HEK293 (cell line): ENCODE data around the gene PLA2G1B.

Experiments used
- GLI4 ChIP-seq: fragments of 450-650 bp; formaldehyde crosslinking; IDR thresholded peaks from 2 replicates; pipeline ENCODE4 v1.5.1; 2016; ENCODE audit warnings: missing biosample characterization, missing genetic modification characterization
- GLIS1 ChIP-seq: fragments of 450-650 bp; formaldehyde crosslinking; IDR thresholded peaks from 2 replicates; pipeline ENCODE4 v1.5.1; 2016; ENCODE audit warnings: missing biosample characterization, missing genetic modification characterization
- HOXA7 ChIP-seq: sonication (generic); formaldehyde crosslinking; IDR thresholded peaks from 2 replicates; pipeline ENCODE4 v1.8.1; 2022; ENCODE audit warnings: missing genetic modification reagents, borderline replicate concordance
- IKZF3 ChIP-seq: fragments of 450-650 bp; IDR thresholded peaks from 2 replicates; pipeline ENCODE4 v1.5.0; 2018; ENCODE audit warnings: missing biosample characterization, mild to moderate bottlenecking, missing genetic modification characterization, moderate library complexity
- KLF17 ChIP-seq: fragments of 450-650 bp; formaldehyde crosslinking; IDR thresholded peaks from 2 replicates; pipeline ENCODE4 v1.5.1; 2016; ENCODE audit warnings: missing biosample characterization, missing genetic modification characterization
- MYNN ChIP-seq: fragments of 450-650 bp; formaldehyde crosslinking; IDR thresholded peaks from 2 replicates; pipeline ENCODE4 v1.5.1; 2016; ENCODE audit warnings: missing biosample characterization, missing genetic modification characterization, borderline replicate concordance
- OSR2 ChIP-seq: fragments of 450-650 bp; formaldehyde crosslinking; IDR thresholded peaks from 2 replicates; pipeline ENCODE4 v1.5.1; 2016; ENCODE audit warnings: missing biosample characterization, missing genetic modification characterization
- PBX3 ChIP-seq: sonication (generic); formaldehyde crosslinking; IDR thresholded peaks from 2 replicates; pipeline ENCODE4 v1.8.1; 2022; ENCODE audit warnings: mild to moderate bottlenecking, moderate library complexity, missing genetic modification reagents
- TCF7L2 ChIP-seq: IDR thresholded peaks from 2 replicates; pipeline ENCODE4 v1.6.1; 2011; ENCODE audit warnings: low read depth, mild to moderate bottlenecking, inconsistent platforms, low read length, moderate library complexity, borderline replicate concordance
- YY1 ChIP-seq: fragments of 450-650 bp; formaldehyde crosslinking; IDR thresholded peaks from 2 replicates; pipeline ENCODE4 v1.5.1; 2018; ENCODE audit warnings: missing biosample characterization, missing genetic modification characterization
- ZBTB10 ChIP-seq: fragments of 450-650 bp; formaldehyde crosslinking; IDR thresholded peaks from 2 replicates; pipeline ENCODE4 v1.5.1; 2016; ENCODE audit warnings: missing biosample characterization, missing genetic modification characterization
- ZBTB17 ChIP-seq: fragments of 450-650 bp; formaldehyde crosslinking; IDR thresholded peaks from 2 replicates; pipeline ENCODE4 v1.5.1; 2016; ENCODE audit warnings: missing biosample characterization, missing genetic modification characterization
- ZBTB20 ChIP-seq: fragments of 450-650 bp; formaldehyde crosslinking; IDR thresholded peaks from 2 replicates; pipeline ENCODE4 v1.5.1; 2016; ENCODE audit warnings: missing biosample characterization, missing genetic modification characterization
- ZBTB7A ChIP-seq: fragments of 450-650 bp; formaldehyde crosslinking; IDR thresholded peaks from 2 replicates; pipeline ENCODE4 v1.5.1; 2016; ENCODE audit warnings: low read depth, missing biosample characterization, missing genetic modification characterization
- ZBTB8A ChIP-seq: fragments of 450-650 bp; formaldehyde crosslinking; IDR thresholded peaks from 2 replicates; pipeline ENCODE4 v1.5.1; 2016; ENCODE audit warnings: missing biosample characterization, missing genetic modification characterization
- ZEB2 ChIP-seq: fragments of 450-650 bp; formaldehyde crosslinking; IDR thresholded peaks from 2 replicates; pipeline ENCODE4 v1.5.1; 2016; ENCODE audit warnings: missing biosample characterization, missing genetic modification characterization
- ZNF140 ChIP-seq: fragments of 450-650 bp; formaldehyde crosslinking; IDR thresholded peaks from 2 replicates; pipeline ENCODE4 v1.5.1; 2016; ENCODE audit warnings: missing biosample characterization, missing genetic modification characterization
- ZNF157 ChIP-seq: fragments of 450-650 bp; formaldehyde crosslinking; IDR thresholded peaks from 2 replicates; pipeline ENCODE4 v1.5.1; 2016; ENCODE audit warnings: missing biosample characterization, missing genetic modification characterization
- ZNF175 ChIP-seq: fragments of 450-650 bp; formaldehyde crosslinking; IDR thresholded peaks from 2 replicates; pipeline ENCODE4 v1.5.1; 2016; ENCODE audit warnings: missing biosample characterization, missing genetic modification characterization
- ZNF184 ChIP-seq: fragments of 450-650 bp; IDR thresholded peaks from 2 replicates; pipeline ENCODE4 v1.5.1; 2018; ENCODE audit warnings: missing biosample characterization, mild to moderate bottlenecking, missing genetic modification characterization
- ZNF223 ChIP-seq: fragments of 450-650 bp; formaldehyde crosslinking; IDR thresholded peaks from 2 replicates; pipeline ENCODE4 v1.5.1; 2016; ENCODE audit warnings: missing biosample characterization, missing genetic modification characterization
- ZNF239 ChIP-seq: fragments of 450-650 bp; formaldehyde crosslinking; IDR thresholded peaks from 2 replicates; pipeline ENCODE4 v1.5.1; 2016; ENCODE audit warnings: missing biosample characterization, missing genetic modification characterization
- ZNF24 ChIP-seq: fragments of 450-650 bp; formaldehyde crosslinking; IDR thresholded peaks from 2 replicates; pipeline ENCODE4 v1.5.1; 2016; ENCODE audit warnings: missing biosample characterization, missing genetic modification characterization
- ZNF248 ChIP-seq: fragments of 450-650 bp; formaldehyde crosslinking; IDR thresholded peaks from 2 replicates; pipeline ENCODE4 v1.5.1; 2017; ENCODE audit warnings: missing biosample characterization, missing genetic modification characterization
- ZNF302 ChIP-seq: fragments of 450-650 bp; formaldehyde crosslinking; IDR thresholded peaks from 2 replicates; pipeline ENCODE4 v1.5.1; 2016; ENCODE audit warnings: missing biosample characterization, missing genetic modification characterization, low read depth
- ZNF324 ChIP-seq: fragments of 450-650 bp; formaldehyde crosslinking; IDR thresholded peaks from 2 replicates; pipeline ENCODE4 v1.5.1; 2016; ENCODE audit warnings: missing biosample characterization, missing genetic modification characterization
- ZNF350 ChIP-seq: fragments of 450-650 bp; formaldehyde crosslinking; IDR thresholded peaks from 2 replicates; pipeline ENCODE4 v1.5.0; 2017; ENCODE audit warnings: missing biosample characterization, mild to moderate bottlenecking, missing genetic modification characterization
- ZNF394 ChIP-seq: fragments of 450-650 bp; formaldehyde crosslinking; IDR thresholded peaks from 2 replicates; pipeline ENCODE4 v1.5.1; 2016; ENCODE audit warnings: missing biosample characterization, missing genetic modification characterization, mild to moderate bottlenecking, moderate library complexity, borderline replicate concordance
- ZNF416 ChIP-seq: fragments of 450-650 bp; formaldehyde crosslinking; IDR thresholded peaks from 2 replicates; pipeline ENCODE4 v1.5.1; 2016; ENCODE audit warnings: missing biosample characterization, missing genetic modification characterization
- ZNF426 ChIP-seq: fragments of 450-650 bp; formaldehyde crosslinking; IDR thresholded peaks from 2 replicates; pipeline ENCODE4 v1.5.1; 2017; ENCODE audit warnings: missing biosample characterization, missing genetic modification characterization, mild to moderate bottlenecking, inconsistent platforms, moderate library complexity
- ZNF530 ChIP-seq: fragments of 450-650 bp; formaldehyde crosslinking; IDR thresholded peaks from 2 replicates; pipeline ENCODE4 v1.5.1; 2016; ENCODE audit warnings: low read depth, missing biosample characterization, missing genetic modification characterization
- ZNF549 ChIP-seq: fragments of 450-650 bp; IDR thresholded peaks from 2 replicates; pipeline ENCODE4 v1.5.1; 2018; ENCODE audit warnings: missing biosample characterization, missing genetic modification characterization, mild to moderate bottlenecking, inconsistent platforms, moderate library complexity
- ZNF624 ChIP-seq: fragments of 450-650 bp; formaldehyde crosslinking; IDR thresholded peaks from 2 replicates; pipeline ENCODE4 v1.5.1; 2017; ENCODE audit warnings: missing biosample characterization, missing genetic modification characterization
- ZNF626 ChIP-seq: fragments of 450-650 bp; sonication (Bioruptor Pico); formaldehyde crosslinking; IDR thresholded peaks from 2 replicates; pipeline ENCODE4 v1.5.1; 2018; ENCODE audit warnings: missing biosample characterization, missing genetic modification characterization, inconsistent platforms
- ZNF654 ChIP-seq: fragments of 450-650 bp; formaldehyde crosslinking; IDR thresholded peaks from 2 replicates; pipeline ENCODE4 v1.5.1; 2016; ENCODE audit warnings: low read depth, missing biosample characterization, missing genetic modification characterization
- ZNF670 ChIP-seq: fragments of 450-650 bp; formaldehyde crosslinking; IDR thresholded peaks from 2 replicates; pipeline ENCODE4 v1.5.1; 2016; ENCODE audit warnings: missing biosample characterization, missing genetic modification characterization, low read depth
- ZNF776 ChIP-seq: fragments of 450-650 bp; formaldehyde crosslinking; IDR thresholded peaks from 2 replicates; pipeline ENCODE4 v1.5.0; 2017; ENCODE audit warnings: missing biosample characterization, missing genetic modification characterization, borderline replicate concordance
- ZNF792 ChIP-seq: fragments of 450-650 bp; formaldehyde crosslinking; IDR thresholded peaks from 2 replicates; pipeline ENCODE4 v1.5.1; 2016; ENCODE audit warnings: missing biosample characterization, missing genetic modification characterization
- ZNF837 ChIP-seq: fragments of 450-650 bp; formaldehyde crosslinking; IDR thresholded peaks from 2 replicates; pipeline ENCODE4 v1.5.1; 2016; ENCODE audit warnings: missing biosample characterization, missing genetic modification characterization
- ZSCAN30 ChIP-seq: fragments of 450-650 bp; IDR thresholded peaks from 2 replicates; pipeline ENCODE4 v1.5.1; 2018; ENCODE audit warnings: missing biosample characterization, mild to moderate bottlenecking, missing genetic modification characterization, moderate library complexity
- ZXDB ChIP-seq: fragments of 450-650 bp; formaldehyde crosslinking; IDR thresholded peaks from 2 replicates; pipeline ENCODE4 v1.5.1; 2016; ENCODE audit warnings: missing biosample characterization, missing genetic modification characterization

Gene PLA2G1B

GRCh38 chr12:120356567-120357030 lies 29.0 kb upstream of the PLA2G1B start (continued):
- TF ChIP-seq YY1 (tag by site-specific recombination) = no peak
- TF ChIP-seq ZNF549 (tag by site-specific recombination) = no peak
- TF ChIP-seq ZNF302 (tag by site-specific recombination) = no peak
- no peak for TF ChIP-seq ZNF140 (tag by site-specific recombination)
- TF ChIP-seq MYNN (tag by site-specific recombination) = no peak
- TF ChIP-seq ZNF175 (tag by site-specific recombination) = no peak
- TF ChIP-seq ZBTB8A (tag by site-specific recombination) = peak; percentile 75
- peak; percentile 59 for TF ChIP-seq KLF17 (tag by site-specific recombination)
- no peak for TF ChIP-seq ZNF24
- no peak for TF ChIP-seq ZNF530 (tag by site-specific recombination)
- TF ChIP-seq ZNF350 (tag by site-specific recombination) = no peak
- no peak for TF ChIP-seq ZNF670
- peak; percentile 71; the same call in 1 of the 2 replicates for TF ChIP-seq IKZF3 (tag by site-specific recombination)
- TF ChIP-seq ZNF792 (tag by site-specific recombination) = no peak
- TF ChIP-seq ZNF223 = no peak
- 0 out of 2 replicates have a peak, but pooled peaks have one; percentile 38 for TF ChIP-seq ZNF324 (tag by site-specific recombination)
- no peak for TF ChIP-seq OSR2 (tag by site-specific recombination)
- no peak for TF ChIP-seq GLI4 (tag by site-specific recombination)
- TF ChIP-seq ZNF394 (tag by site-specific recombination) = peak; percentile 33; the same call in 1 of the 2 replicates
- no peak for TF ChIP-seq ZNF624 (tag by site-specific recombination)
- TF ChIP-seq ZNF248 = no peak
- no peak for TF ChIP-seq ZNF626 (tag by site-specific recombination)
- no peak for TF ChIP-seq ZNF837 (tag by site-specific recombination)
- no peak for TF ChIP-seq ZNF184 (tag by site-specific recombination)
- TF ChIP-seq TCF7L2 = no peak
- TF ChIP-seq ZNF157 (tag by site-specific recombination) = no peak
- TF ChIP-seq ZNF776 (tag by site-specific recombination) = no peak
- peak; percentile 68 for TF ChIP-seq ZBTB20 (tag by site-specific recombination)
- TF ChIP-seq ZNF239 (tag by site-specific recombination) = no peak
- peak; percentile 76 for TF ChIP-seq ZNF654 (tag by site-specific recombination)
- peak; percentile 21; the same call in 1 of the 2 replicates for TF ChIP-seq ZBTB10
- no peak for TF ChIP-seq ZBTB7A (tag by site-specific recombination)
- TF ChIP-seq ZXDB (tag by site-specific recombination) = peak; percentile 87
- no peak for TF ChIP-seq ZNF416 (tag by site-specific recombination)
- TF ChIP-seq GLIS1 (tag by site-specific recombination) = peak; percentile 94
- TF ChIP-seq HOXA7 (CRISPR knock-in tag) = no peak
- TF ChIP-seq ZSCAN30 (tag by site-specific recombination) = no peak
- TF ChIP-seq ZEB2 (tag by site-specific recombination) = peak; percentile 54
- TF ChIP-seq ZNF426 (tag by site-specific recombination) = no peak
- peak; percentile 86 for TF ChIP-seq ZBTB17 (tag by site-specific recombination)
- TF ChIP-seq PBX3 = no peak
